HG02884 (cell line): ENCODE results near the gene PRRX2.
"Not testable (repeated sequence)": the region's sequence is repeated elsewhere in the genome, so short reads cannot be mapped to it uniquely, and the experiment has no call there.

ENCODE experiments used
- ATAC-seq: cut with Tn5 transposase; IDR thresholded peaks from one replicate; pipeline ENCODE4 v1.9.1; 2021; ENCODE audit warnings: mild to moderate bottlenecking, moderate library complexity; ENCODE audit not compliant: unreplicated experiment

The PRRX2 gene

DNA sequence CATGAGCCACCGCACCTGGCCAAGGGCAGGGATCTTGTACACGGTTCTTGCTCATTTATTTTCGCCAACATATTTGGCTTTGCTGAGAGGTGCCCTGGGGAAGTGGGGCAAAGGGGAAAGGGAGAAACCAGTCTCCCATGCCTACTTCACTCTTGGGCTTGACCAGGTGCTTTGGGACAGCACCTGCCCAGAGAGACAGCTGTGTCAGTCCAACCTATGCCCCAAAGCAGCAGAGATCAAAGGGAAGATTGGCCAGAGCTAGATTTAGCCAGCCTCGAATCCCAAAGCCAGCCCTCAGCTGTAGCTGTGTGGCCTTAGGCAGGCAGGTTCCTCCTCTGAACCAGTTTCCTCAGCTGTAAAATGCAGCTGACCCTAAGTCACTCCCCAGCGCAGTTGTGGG lies 89.7 kb downstream of the PRRX2 start:
- ATAC-seq = no peak

DNA sequence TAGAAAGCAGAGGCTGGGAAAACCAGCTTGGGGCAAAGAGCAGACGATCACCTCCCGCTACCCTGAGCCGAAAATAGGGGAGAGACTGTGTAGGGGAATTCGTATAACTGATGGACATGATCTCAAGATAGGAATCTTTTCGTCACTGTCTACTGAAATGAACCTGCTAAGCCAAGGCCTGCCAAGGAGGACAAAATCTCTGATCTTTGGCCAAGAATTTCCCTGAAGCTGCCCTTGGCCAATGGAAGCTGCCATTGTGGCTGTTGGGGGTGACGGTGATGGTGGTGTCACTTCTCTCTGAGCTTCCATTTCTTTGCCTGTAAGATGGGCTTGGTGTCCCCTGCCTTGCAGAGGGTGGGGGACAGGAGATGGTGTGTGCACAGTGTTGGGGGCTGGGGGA lies 90.7 kb downstream of the PRRX2 start:
- ATAC-seq = no peak

DNA sequence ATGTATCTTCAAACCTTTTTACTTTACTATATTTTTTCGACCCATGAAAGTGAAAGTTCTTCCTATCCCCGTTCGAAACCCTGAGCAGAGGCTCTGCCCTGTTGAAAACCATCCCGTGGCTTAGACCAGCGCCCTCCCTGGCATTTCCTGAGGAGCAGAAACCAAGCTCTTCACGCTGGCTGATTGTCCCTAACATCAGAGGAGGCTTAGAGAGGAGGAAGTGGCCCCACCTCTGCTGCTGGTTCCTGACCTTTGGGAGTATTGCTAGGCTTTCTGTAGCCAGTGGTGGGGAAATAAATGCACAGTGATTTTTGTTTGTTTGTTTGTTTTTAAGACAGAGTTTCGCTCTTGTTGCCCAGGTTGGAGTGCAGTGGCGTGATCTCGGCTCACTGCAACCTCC lies 91.6 kb downstream of the PRRX2 start:
- no peak for ATAC-seq

DNA sequence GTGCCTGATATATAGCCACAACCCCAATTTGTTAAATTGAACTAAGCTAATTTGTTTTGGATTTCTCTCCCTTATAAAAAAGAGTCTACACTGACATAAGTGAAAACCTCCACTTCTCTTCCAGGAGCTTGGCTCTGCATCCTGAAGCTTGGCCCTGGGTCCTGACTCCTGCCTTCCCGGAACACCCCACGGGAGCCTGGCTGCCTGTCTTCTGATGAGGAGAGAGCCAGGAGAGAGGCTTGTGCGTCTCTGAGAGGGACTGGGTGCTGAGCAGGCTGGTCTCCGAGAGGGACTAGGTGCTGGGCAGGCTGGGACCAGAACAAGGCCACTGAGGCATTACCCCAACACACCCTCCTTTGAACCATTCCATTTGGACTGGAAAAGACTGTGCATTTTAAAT lies 93.9 kb downstream of the PRRX2 start:
- ATAC-seq = no peak

DNA sequence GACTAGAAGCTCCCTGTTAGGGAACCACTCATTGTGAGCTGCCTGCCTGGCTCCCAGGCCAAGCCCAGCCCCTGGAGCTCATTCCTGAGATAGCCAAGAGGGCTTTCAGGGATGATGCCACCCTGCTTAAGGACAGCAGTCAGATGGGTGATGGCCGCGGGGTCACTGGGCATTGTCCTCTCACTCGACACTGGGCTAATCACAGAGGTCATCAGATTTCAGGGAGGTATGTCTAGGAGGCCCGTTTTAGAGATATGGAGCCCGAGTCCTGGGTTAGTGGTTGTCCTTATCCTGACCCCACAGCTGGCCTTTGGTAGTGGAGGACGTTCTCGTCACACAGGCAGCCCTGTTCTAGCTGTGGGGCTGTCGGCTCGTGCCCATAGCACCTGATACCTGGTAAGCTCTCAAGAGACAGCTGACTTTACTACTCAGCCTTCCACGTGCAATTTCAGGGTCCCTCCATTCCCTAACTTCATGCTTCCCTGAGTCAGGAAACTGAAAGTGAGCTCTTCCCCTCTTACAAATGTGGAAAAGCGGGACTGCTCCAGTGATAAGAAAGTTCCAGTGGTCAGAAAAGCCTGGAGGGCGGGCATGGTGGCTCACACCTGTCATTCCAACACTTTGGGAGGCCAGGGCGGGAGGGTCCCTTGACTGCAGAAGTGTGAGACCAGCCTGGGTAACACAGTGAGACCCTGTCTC lies 94.5 kb downstream of the PRRX2 start:
- no peak for ATAC-seq

DNA sequence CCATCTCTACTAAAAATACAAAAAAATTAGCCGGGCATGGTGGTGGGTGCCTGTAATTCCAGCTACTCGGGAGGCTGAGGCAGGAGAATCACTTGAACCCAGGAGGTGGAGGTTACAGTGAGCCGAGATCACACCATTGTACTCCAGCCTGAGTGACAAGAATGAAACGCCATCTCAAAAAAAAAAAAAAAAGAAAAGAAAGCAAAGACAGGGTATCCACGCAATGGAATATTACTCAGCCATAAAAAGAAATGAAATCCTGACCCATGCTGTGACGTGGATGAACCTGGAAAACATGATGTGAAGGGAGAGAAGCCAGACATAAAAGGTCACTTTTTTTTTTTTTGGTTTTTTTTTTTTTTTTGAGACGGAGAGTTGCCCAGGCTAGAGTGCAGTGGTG lies 95.3 kb downstream of the PRRX2 start:
- not testable (repeated sequence) for ATAC-seq

DNA sequence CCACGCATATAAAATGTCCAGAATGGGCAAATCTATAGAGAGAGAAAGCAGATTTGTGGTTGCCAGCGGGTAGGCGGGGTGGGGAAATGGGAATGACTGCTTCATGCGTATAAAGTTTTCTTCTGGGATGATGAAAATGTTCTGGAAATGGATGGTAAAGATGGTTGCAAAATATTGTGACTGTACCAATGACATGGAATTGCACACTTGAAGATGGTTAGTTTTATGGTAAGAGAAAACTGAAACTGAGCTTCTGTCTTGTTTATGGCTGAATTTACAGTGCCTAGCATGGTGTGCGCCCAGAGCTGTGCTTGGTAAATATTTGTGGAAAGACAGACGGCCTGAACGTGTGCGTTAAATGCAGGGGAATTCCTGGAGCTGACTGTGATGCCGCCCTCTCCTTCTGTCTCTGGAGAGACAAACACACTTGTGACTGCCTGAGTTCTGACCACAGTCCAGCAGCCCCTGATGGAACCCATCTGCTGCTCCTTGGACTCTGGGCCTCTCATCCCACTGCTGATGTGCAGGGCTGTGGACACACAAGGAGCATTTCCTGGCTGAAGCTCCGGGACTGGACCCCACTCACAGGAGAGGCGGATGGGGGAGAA lies 96.0 kb downstream of the PRRX2 start:
- no peak for ATAC-seq

DNA sequence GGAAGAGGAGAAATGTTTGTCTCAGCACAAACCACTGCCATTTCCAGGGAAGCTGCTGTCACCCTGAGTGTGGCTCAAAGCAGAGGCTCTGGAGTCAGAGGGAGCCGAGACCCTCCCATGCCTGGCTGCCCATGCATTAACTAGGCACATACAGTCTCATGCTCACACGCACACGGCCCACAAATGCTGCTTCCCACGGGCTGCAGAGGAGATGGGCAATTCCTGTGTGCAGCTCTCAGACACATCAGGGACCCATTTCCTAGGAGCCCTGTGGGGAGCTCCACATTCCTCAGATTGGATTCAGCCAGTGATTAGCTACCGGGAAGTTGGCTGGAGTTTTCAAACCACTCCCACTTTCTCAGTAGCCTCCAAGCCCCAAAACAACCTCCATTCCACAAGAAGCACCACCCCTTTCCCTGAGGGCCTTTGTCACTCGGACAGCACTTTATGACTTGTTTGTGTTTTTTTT lies 96.5 kb downstream of the PRRX2 start:
- no peak for ATAC-seq

DNA sequence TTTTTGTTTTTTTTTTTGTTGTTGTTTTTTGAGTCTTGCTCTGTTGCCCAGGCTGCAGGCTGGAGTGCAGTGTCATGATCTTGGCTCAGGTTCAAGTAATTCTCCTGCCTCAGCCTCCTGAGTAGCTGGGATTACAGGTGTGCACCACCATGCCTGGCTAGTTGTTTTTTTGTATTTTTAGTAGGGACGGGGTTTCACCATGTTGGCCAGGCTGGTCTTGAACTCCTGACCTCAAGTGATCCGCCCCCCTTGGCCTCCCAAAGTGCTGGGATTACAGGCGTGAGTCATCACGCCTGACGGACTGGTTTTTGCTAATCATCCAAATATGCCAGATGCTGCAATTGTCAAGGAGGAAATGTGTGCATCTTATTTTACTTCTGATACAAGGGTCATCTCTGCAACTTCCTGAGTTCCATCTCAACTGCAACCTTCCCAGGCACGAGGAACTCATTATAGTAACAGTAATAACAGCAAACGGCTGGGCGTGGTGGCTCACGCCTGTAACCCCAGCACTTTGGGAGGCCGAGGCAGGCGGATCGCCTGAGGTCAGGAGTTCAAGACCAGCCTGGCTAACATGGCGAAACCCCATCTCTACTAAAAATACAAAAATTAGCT lies 97.0 kb downstream of the PRRX2 start:
- not testable (repeated sequence) for ATAC-seq

DNA sequence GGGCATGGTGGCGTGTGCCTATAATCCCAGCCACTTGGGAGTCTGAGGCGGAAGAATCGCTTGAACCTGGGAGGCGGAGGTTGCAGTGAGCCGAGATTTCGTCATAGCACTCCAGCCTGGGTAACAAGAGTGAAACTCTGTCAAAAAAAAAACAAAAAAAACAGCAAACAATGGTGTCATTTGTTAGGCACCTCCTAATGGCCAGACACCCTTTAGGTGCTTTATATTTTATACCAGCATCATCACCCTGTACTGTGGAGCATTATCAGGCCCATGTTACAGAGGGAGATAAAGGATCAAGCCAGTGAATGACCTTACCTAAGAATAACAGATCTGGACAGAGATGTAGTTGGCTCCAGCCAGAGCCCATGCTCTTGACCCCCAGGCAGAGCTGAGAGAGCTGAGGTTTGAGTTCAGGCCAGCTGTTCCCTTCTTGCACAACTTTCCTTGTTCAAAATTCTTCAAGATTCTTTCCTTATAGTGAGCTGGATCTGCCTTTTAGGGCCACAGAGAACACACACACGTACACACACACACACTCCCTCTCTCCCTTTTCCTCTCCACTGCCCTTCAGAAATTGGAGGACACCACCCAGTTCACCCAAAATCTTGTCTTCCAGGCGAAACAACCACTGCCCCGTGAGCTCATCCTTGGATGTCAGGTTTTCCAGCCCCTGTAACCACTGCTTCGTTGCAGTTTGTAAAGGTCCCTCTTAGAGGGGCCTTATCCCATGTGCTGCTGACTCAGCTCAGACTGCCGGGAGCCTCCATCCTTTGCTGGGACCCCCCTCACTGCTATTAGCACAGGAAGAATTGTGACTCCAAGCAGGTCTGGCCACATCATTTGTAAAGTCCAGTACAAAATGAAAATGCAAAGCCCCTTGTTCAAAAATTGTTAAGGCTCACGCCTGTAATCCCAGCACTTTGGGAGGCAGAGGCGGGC lies 97.8 kb downstream of the PRRX2 start:
- ATAC-seq = no peak

DNA sequence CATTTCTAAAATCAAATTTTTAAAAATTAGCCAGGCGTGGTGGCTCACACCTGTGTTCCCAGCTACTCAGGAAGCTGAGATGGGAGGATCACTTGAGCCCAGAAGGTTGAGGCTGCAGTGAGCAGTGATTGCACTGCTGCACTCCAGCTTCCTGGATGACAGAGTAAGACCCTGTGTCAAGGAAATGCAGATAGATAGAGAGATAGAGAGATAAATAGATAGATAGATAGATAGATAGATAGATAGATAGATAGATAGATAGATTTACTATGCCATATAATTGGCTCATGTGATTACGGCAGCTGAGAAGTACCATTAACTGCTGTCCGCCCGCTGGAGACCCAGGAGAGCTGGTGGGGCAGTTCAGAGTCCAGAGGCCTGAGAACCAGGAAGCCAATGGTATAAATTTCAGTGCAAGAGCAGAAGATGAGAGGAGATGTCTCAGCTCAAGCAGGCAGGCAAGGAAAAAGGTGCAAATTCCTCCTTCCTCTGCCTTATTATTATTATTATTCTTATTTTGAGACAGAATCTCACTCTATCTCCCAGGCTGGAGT lies 100.4 kb downstream of the PRRX2 start:
- ATAC-seq = no peak

DNA sequence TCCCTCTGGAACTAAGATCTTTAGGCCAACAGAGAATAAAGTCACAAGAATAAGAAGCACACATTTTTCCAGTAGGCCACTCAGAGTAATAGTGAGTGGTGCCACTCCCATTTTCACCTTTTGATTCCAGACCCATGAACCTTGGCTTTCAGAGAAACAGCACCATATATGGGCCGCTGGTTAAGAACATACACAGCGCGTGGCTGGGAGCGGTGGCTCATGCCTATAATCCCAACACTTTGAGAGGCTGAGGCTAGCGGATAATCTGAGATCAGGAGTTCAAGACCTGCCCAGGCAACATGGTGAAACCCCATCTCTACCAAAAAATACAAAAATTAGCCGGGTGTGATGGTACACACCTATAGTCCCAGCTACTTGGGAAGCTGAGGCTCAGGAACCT lies 103.0 kb downstream of the PRRX2 start:
- ATAC-seq = no peak

DNA sequence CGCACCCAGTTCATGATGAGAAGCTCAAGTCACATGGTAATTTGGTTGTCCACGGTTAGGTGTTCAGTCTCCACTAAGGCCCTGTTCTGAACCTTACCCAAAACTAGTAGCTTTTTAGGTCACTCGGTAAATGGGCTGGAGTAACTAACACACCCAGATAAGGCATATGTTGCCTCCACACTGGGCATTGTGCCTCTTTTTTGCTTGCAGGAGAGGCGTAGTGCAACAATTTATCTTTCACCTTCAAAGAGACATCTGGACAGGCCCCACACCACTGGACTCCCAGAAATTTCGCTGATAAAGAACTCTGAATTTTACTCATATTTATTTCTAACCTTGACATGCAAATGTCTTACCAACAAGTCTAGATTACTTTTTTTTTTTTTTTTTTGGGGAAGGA lies 104.2 kb downstream of the PRRX2 start:
- no peak for ATAC-seq

DNA sequence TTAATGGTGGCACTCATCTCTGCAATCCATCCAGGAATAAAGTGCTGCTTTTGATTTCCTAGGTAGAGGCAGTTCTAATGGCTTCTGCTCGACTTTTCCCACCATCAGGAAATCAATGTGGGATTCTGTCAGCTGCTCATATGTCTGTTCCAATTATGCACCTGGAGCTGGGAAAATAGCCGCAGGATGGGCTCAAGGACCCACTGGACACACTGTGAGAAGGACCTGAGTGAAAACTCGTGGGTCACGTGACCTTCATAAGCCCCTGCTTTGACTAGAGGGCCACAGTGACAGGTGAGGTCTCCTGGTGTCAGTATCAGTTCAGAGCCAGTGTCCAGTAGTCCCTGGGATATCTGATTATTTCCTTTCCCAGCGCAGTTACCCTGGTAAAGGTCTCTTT lies 105.3 kb downstream of the PRRX2 start:
- ATAC-seq = no peak
